Tibial nerve (tissue), 3 donors: ENCODE measurements around the gene HIVEP2.

Experiments used
- CTCF ChIP-seq, 5 experiments: fragments of 200-600 bp in 3 of 5; fragments of 450-650 bp in 2 of 5; sonication (generic) in 3 of 5; IDR thresholded peaks; one replicate each; pipeline ENCODE4 v1.5.1; 2016 to 2019; ENCODE audit warnings: antibody characterized with exemption in 5 of 5, mild to moderate bottlenecking in 3 of 5, moderate library complexity in 2 of 5
- POLR2A ChIP-seq, 2 donors: fragments of 450-650 bp; IDR thresholded peaks; one replicate each; pipeline ENCODE4 v1.6.1; 2017; ENCODE audit warnings: antibody characterized with exemption in 2 of 2, mild to moderate bottlenecking in 2 of 2, moderate library complexity in 2 of 2

- TF ChIP-seq CTCF (IDR thresholded peaks at IDR 0.05) (no peak), POLR2A (IDR thresholded peaks at IDR 0.05) (no peak)
These were observed 180.7 kb downstream of the HIVEP2 start for GRCh38 chr6:142764311-142764710.
